Measurements from ENCODE around the gene XYLT1. TPM values are rescaled to one million over a fixed set of nuclear protein-coding genes. Genes with fewer than 3 reads are reported as not detected.

Gene XYLT1
- polyA plus RNA-seq, 1 donor (not counting 4 experiments of a cell fraction or from before 2014, with no cell fraction given), result 4.4 TPM

GRCh38 chr16:17471719-17472461 is 1.1 kb upstream of the XYLT1 start:
- DNase-seq (ENCODE audit: low read depth, low spot score), result no peak
- TF ChIP-seq CTCF (optimal IDR thresholded peaks at IDR 0.05 in 1 of 3, IDR thresholded peaks at IDR 0.05 in 1 of 3, conservative IDR thresholded peaks at IDR 0.05 in 1 of 3; ENCODE audit: extremely low read depth in 1 of 3, insufficient read depth in 2 of 3, low read length in 3 of 3) (no peak), EZH2 (IDR thresholded peaks at IDR 0.05; ENCODE audit: low read length) (no peak)
- Histone ChIP-seq H3K79me2 (ENCODE audit: control insufficient read depth, insufficient read depth, low read length) (peaks cover 20% of the 10 kb centered on the region), H3K9ac (ENCODE audit: control insufficient read depth, extremely low read depth, insufficient read depth, low read length) (peak overlapping the region; percentile 34), H3K36me3 (ENCODE audit: control insufficient read depth in 2 of 2, extremely low read depth in 1 of 2, insufficient read depth in 2 of 2, low read length in 2 of 2) (no peaks in the 10 kb centered on the region), H3K4me2 (ENCODE audit: control insufficient read depth, extremely low read depth, insufficient read depth, low read depth, low read length) (peak overlapping the region; percentile 95), H4K20me1 (ENCODE audit: control insufficient read depth, extremely low read depth, insufficient read depth, low read length) (no peaks in the 10 kb centered on the region), H2AFZ (ENCODE audit: control insufficient read depth, low read length) (no peak overlapping the region), H3K9me3 (ENCODE audit: control insufficient read depth, low read depth, low read length) (no peaks in the 10 kb centered on the region), H3K27me3 (ENCODE audit: control insufficient read depth, extremely low read depth, insufficient read depth, low read length) (no peaks in the 10 kb centered on the region), H3K9me1 (ENCODE audit: control insufficient read depth, extremely low read depth, insufficient read depth, low read length) (peaks cover 3% of the 10 kb centered on the region), H3K4me1 (ENCODE audit: control insufficient read depth, extremely low read depth, insufficient read depth, low read length) (peaks cover 29% of the 10 kb centered on the region), H3K4me3 (ENCODE audit: control insufficient read depth in 2 of 3, extremely low read depth in 1 of 3, insufficient read depth in 2 of 3, low read depth in 1 of 3, low read length in 3 of 3) (no peak overlapping the region), H3K27ac (ENCODE audit: control insufficient read depth, insufficient read depth, low read length) (peak overlapping the region; percentile 71)
- FAIRE-seq, result no peak
- dilution Hi-C loops (cut with MboI; ENCODE audit: extremely low pct_ligation_motif_present, low sequenced_read_pairs), result loop anchor here (10.0 kb wide), 1 partner anchor 113 kb away; no protein-coding TSS in a partner anchor

DNA sequence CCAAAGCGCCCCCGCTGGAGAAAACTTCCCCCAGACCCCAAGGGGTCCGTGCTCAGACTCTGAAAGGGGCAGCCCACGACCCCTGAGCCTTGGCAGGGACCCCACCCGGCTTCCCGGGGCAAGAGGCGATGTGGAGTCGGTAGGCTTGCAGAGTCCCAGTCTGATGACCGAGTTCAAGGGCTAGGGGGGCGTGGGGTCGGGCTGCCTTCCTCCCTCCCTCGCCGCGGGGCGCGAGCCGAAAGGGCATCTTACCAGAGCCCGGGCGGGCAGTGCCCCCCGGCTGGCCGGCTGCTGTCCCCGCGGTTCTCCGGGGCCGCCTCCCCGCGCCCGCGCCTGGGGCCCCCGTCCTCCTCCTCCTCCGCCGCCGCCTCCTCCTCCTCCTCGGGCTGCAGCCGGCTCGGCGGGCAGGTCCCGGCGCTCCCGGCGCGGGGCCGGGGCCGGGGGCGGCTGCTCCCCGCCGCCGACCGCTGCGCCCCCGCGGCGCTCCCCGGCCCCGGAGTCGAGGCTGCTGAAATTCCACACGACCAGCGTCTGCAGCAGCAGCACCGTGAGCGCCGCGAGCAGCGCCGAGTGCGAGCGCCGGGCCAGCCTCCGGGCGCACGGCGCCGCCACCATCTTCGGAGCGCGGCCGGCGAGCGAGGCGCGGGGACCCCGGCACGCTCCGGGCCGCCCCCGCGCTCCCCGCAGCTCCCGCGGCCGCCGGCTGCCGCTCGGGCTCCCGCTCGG is 415 bp downstream of the XYLT1 start:
- Histone ChIP-seq H3K27me3 (ENCODE audit: control insufficient read depth, extremely low read depth, insufficient read depth, low read length) (no peaks in the 10 kb centered on the region), H3K36me3 (ENCODE audit: control insufficient read depth in 2 of 2, extremely low read depth in 1 of 2, insufficient read depth in 2 of 2, low read length in 2 of 2) (no peaks in the 10 kb centered on the region), H2AFZ (ENCODE audit: control insufficient read depth, low read length) (no peak overlapping the region), H3K9me1 (ENCODE audit: control insufficient read depth, extremely low read depth, insufficient read depth, low read length) (peaks cover 3% of the 10 kb centered on the region), H3K27ac (ENCODE audit: control insufficient read depth, insufficient read depth, low read length) (peak overlapping the region; percentile 12), H3K4me1 (ENCODE audit: control insufficient read depth, extremely low read depth, insufficient read depth, low read length) (peaks cover 25% of the 10 kb centered on the region), H3K4me3 (ENCODE audit: control insufficient read depth in 2 of 3, extremely low read depth in 1 of 3, insufficient read depth in 2 of 3, low read depth in 1 of 3, low read length in 3 of 3) (peak overlapping the region; percentile 59 to 76 (median 64)), H4K20me1 (ENCODE audit: control insufficient read depth, extremely low read depth, insufficient read depth, low read length) (no peaks in the 10 kb centered on the region), H3K4me2 (ENCODE audit: control insufficient read depth, extremely low read depth, insufficient read depth, low read depth, low read length) (peak overlapping the region; percentile 79), H3K9ac (ENCODE audit: control insufficient read depth, extremely low read depth, insufficient read depth, low read length) (peak overlapping the region; percentile 58), H3K9me3 (ENCODE audit: control insufficient read depth, low read depth, low read length) (no peaks in the 10 kb centered on the region), H3K79me2 (ENCODE audit: control insufficient read depth, insufficient read depth, low read length) (peaks cover 27% of the 10 kb centered on the region)
- DNase-seq (ENCODE audit: low read depth, low spot score) (no peak), FAIRE-seq (no peak)
- dilution Hi-C loops (cut with MboI; ENCODE audit: extremely low pct_ligation_motif_present, low sequenced_read_pairs), result loop anchor here (10.0 kb wide), 1 partner anchor 114 kb away; no protein-coding TSS in a partner anchor
- no peak for TF ChIP-seq CTCF (optimal IDR thresholded peaks at IDR 0.05 in 1 of 3, IDR thresholded peaks at IDR 0.05 in 1 of 3, conservative IDR thresholded peaks at IDR 0.05 in 1 of 3; ENCODE audit: extremely low read depth in 1 of 3, insufficient read depth in 2 of 3, low read length in 3 of 3)
- TF ChIP-seq EZH2 (IDR thresholded peaks at IDR 0.05; ENCODE audit: low read length), result no peak
